Omental fat pad (tissue), 4 donors: Measurements from ENCODE around the gene CENPN. TPM values are rescaled to one million over a fixed set of nuclear protein-coding genes. Genes with fewer than 3 reads are reported as not detected.
A peak's percentile ranks its signal among the peaks of the same experiment; 100 is the strongest.

Source experiments
- ATAC-seq: fragments of 150-250 bp; one replicate; pipeline ENCODE4 v1.9.1; 2016; ENCODE audit warnings: mild to moderate bottlenecking, moderate library complexity; ENCODE audit not compliant: low FRiP score
- DNase-seq: peaks from one replicate; pipeline ENCODE4 v3.0.0-alpha.2; 2019; ENCODE audit warnings: low spot score
- CTCF ChIP-seq, 3 donors: fragments of 450-650 bp; IDR thresholded peaks; one replicate each; pipeline ENCODE4 v1.5.1; 2016 to 2017; ENCODE audit warnings: antibody characterized with exemption in 3 of 3, mild to moderate bottlenecking in 3 of 3, moderate library complexity in 2 of 3
- total RNA-seq, 4 donors: library from RNA; depleted of rRNA; stranded (reverse); fragments of >200 nt; gene quantifications; one replicate each; pipeline ENCODE4 v1.1.0, GENCODE V29; 2016

Gene CENPN
- total RNA-seq, 4 donors from 2014 or later = 4.5 to 12.0 (median 8.4) TPM

GRCh38 chr16:81066681-81067080 is 59.7 kb downstream of the CENPN start:
- no peak for ATAC-seq
- no peak for DNase-seq
- no peak for TF ChIP-seq CTCF (IDR thresholded peaks at IDR 0.05)

- DNase-seq (no peak), ATAC-seq (no peak)
- no peak for TF ChIP-seq CTCF (IDR thresholded peaks at IDR 0.05)
Measured at GRCh38 chr16:81067166-81067565, 60.2 kb downstream of the CENPN start.

- ATAC-seq = no peak
- TF ChIP-seq CTCF (IDR thresholded peaks at IDR 0.05) = no peak
- DNase-seq = no peak
Measured at GRCh38 chr16:81069063-81069462, 62.0 kb downstream of the CENPN start.

- ATAC-seq (no peak), DNase-seq (no peak)
- TF ChIP-seq CTCF (IDR thresholded peaks at IDR 0.05) = no peak
Measured at GRCh38 chr16:81070979-81071378, 64.0 kb downstream of the CENPN start.

- DNase-seq = no peak
- ATAC-seq = no peak
- TF ChIP-seq CTCF (IDR thresholded peaks at IDR 0.05) = no peak
Measured at GRCh38 chr16:81071805-81072204, 64.8 kb downstream of the CENPN start.

GRCh38 chr16:81073560-81074330 is 66.7 kb downstream of the CENPN start:
- no peak for TF ChIP-seq CTCF (IDR thresholded peaks at IDR 0.05)
- DNase-seq = no peak
- no peak for ATAC-seq

- peak; percentile 99 for ATAC-seq
Measured at GRCh38 chr16:81076566-81077075, 69.6 kb downstream of the CENPN start.

More at GRCh38 chr16:81076566-81077075, 69.6 kb downstream of the CENPN start:
- peak; percentile 95 for DNase-seq
- TF ChIP-seq CTCF (IDR thresholded peaks at IDR 0.05) = no peak
